A673 (cell line): ENCODE data around the gene TBL2. TPM values are rescaled to one million over a fixed set of nuclear protein-coding genes. Genes with fewer than 3 reads are reported as not detected.

Experiments
- BruUV-seq: library from RNA; stranded (reverse); fragments of 400-500 nt; replicated peaks from 2 replicates; lab custom pipeline; 2021; lab: Mats Ljungman, UMichigan
- CTCF ChIA-PET: fragments of 300-600 bp; sonication (Branson Sonifier 250); formaldehyde crosslinking; loops from one replicate; lab custom pipeline; 2022; ENCODE audit warnings: antibody characterized with exemption; lab: Charles Lee
- POLR2A ChIA-PET: fragments of 300-600 bp; sonication (Branson Sonifier 250); formaldehyde crosslinking; loops from one replicate; lab custom pipeline; 2022; ENCODE audit warnings: antibody characterized with exemption; ENCODE audit not compliant: low non-redundant PET; lab: Charles Lee
- DNase-seq: peaks from one replicate; pipeline ENCODE4 v3.0.0-alpha.2; 2015; ENCODE audit warnings: low spot score
- H3K27ac ChIP-seq: fragments of 200-600 bp; sonication (generic); 2 replicates; pipeline ENCODE4 v1.5.1; 2016; ENCODE audit warnings: mixed run types, low read depth, mild to moderate bottlenecking, mixed read lengths, antibody characterized with exemption, low read length; ENCODE audit not compliant: poor library complexity, severe bottlenecking
- H3K27me3 ChIP-seq: fragments of 200-600 bp; sonication (generic); replicated peaks from 2 replicates; pipeline ENCODE4 v1.6.1; 2017; ENCODE audit warnings: mixed run types, low read depth, mild to moderate bottlenecking, mixed read lengths, antibody characterized with exemption, low read length; ENCODE audit not compliant: insufficient read depth, poor library complexity
- H3K36me3 ChIP-seq: fragments of 200-600 bp; sonication (generic); 2 replicates; pipeline ENCODE4 v1.6.1; 2016; ENCODE audit warnings: mixed run types, mild to moderate bottlenecking, mixed read lengths, antibody characterized with exemption, low read length; ENCODE audit not compliant: insufficient read depth, poor library complexity, severe bottlenecking
- H3K4me1 ChIP-seq: fragments of 200-600 bp; sonication (generic); 2 replicates; pipeline ENCODE4 v1.6.1; 2017; ENCODE audit warnings: mixed run types, mild to moderate bottlenecking, mixed read lengths, antibody characterized with exemption, low read length; ENCODE audit not compliant: insufficient read depth, poor library complexity, severe bottlenecking
- H3K4me3 ChIP-seq: fragments of 200-600 bp; sonication (generic); 2 replicates; pipeline ENCODE4 v1.5.1; 2016; ENCODE audit warnings: low read depth, mixed run types, mild to moderate bottlenecking, mixed read lengths, low read length; ENCODE audit not compliant: poor library complexity, severe bottlenecking
- H3K9me3 ChIP-seq: fragments of 200-600 bp; sonication (generic); 2 replicates; pipeline ENCODE4 v1.6.1; 2016; ENCODE audit warnings: mixed run types, low read depth, mild to moderate bottlenecking, mixed read lengths, antibody characterized with exemption, low read length; ENCODE audit not compliant: poor library complexity, severe bottlenecking
- EZH2 ChIP-seq: fragments of 200-600 bp; sonication (generic); IDR thresholded peaks from 2 replicates; pipeline ENCODE4 v1.6.1; 2017; ENCODE audit warnings: borderline replicate concordance, low read depth, mild to moderate bottlenecking, mixed read lengths, antibody characterized with exemption, low read length; ENCODE audit not compliant: poor library complexity, severe bottlenecking
- intact Hi-C: fragments of 100-400 bp; cut with micrococcal nuclease; formaldehyde crosslinking; loops from one replicate; pipeline ENCODE4 v1.10.0; 2022; ENCODE audit not compliant: unreplicated experiment
- total RNA-seq: library from RNA; stranded (reverse); gene quantifications from 2 replicates; pipeline ENCODE4 v1.2.3, GENCODE V29; 2021
- TF ChIP-seq, protein P1 (sequence below): fragments of 300-800, 200-600 bp; sonication (generic); conservative IDR thresholded peaks from 2 replicates; pipeline ENCODE4 v1.5.1; 2017; ENCODE audit warnings: low read depth, mild to moderate bottlenecking, antibody characterized with exemption, low read length, moderate library complexity, mixed read lengths

Gene TBL2
- total RNA-seq, 1 experiment from 2014 or later = 51.9 TPM

DNA sequence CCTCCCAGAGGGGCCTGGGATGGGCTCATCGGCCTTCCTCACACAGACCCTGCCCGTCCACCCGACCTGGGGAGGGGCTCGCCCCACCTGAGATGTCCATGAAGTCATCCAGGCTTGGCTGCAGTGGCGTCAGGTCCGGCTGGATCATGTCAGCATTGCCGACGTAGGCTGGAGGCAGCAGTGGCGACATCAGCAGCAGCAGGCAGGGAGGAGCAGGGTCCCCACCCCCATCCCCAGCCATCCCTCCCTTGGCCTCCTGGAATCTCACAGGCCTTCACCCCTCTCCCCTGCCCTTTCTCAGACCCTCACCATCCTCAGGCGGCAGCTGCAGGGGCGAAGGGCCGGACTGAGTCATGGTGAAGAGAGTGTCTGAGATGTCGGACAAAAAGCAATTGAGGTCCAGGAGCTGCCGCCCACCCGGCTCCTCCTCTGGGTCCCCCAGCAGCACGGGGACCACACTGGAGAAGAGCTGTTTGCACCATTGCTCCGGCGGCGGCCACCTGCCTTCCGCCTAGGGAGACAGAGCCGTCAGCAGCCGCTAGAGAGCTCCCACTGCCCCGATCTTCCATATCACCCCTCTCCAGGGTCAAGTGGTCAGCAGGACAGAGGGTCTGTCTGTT lies 27.3 kb upstream of the TBL2 start:
- Histone ChIP-seq H3K36me3 (no peaks in the 10 kb centered on the region), H3K4me1 (peaks cover 11% of the 10 kb centered on the region), H3K9me3 (no peaks in the 10 kb centered on the region), H3K27ac (no peak overlapping the region), H3K27me3 (no peaks in the 10 kb centered on the region), H3K4me3 (no peak overlapping the region)
- no peak for TF ChIP-seq EZH2
- TF ChIP-seq, protein P1, sequence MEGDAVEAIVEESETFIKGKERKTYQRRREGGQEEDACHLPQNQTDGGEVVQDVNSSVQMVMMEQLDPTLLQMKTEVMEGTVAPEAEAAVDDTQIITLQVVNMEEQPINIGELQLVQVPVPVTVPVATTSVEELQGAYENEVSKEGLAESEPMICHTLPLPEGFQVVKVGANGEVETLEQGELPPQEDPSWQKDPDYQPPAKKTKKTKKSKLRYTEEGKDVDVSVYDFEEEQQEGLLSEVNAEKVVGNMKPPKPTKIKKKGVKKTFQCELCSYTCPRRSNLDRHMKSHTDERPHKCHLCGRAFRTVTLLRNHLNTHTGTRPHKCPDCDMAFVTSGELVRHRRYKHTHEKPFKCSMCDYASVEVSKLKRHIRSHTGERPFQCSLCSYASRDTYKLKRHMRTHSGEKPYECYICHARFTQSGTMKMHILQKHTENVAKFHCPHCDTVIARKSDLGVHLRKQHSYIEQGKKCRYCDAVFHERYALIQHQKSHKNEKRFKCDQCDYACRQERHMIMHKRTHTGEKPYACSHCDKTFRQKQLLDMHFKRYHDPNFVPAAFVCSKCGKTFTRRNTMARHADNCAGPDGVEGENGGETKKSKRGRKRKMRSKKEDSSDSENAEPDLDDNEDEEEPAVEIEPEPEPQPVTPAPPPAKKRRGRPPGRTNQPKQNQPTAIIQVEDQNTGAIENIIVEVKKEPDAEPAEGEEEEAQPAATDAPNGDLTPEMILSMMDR = no peak
- DNase-seq = no peak
- intact Hi-C loops = loop anchor here (5.0 to 10.0 kb wide), 2 partner anchors 62 to 249 kb away; partner anchors contain the start of gene VPS37D
- BruUV-seq = no TSS peak
- ChIA-PET POLR2A (no interaction called here), CTCF (interaction anchor here (0.6 to 3.0 kb wide), 6 partner anchors 28 to 129 kb away, joined by 3 to 45 read pairs (median 10); partner anchors contain the start of gene TBL2)

DNA sequence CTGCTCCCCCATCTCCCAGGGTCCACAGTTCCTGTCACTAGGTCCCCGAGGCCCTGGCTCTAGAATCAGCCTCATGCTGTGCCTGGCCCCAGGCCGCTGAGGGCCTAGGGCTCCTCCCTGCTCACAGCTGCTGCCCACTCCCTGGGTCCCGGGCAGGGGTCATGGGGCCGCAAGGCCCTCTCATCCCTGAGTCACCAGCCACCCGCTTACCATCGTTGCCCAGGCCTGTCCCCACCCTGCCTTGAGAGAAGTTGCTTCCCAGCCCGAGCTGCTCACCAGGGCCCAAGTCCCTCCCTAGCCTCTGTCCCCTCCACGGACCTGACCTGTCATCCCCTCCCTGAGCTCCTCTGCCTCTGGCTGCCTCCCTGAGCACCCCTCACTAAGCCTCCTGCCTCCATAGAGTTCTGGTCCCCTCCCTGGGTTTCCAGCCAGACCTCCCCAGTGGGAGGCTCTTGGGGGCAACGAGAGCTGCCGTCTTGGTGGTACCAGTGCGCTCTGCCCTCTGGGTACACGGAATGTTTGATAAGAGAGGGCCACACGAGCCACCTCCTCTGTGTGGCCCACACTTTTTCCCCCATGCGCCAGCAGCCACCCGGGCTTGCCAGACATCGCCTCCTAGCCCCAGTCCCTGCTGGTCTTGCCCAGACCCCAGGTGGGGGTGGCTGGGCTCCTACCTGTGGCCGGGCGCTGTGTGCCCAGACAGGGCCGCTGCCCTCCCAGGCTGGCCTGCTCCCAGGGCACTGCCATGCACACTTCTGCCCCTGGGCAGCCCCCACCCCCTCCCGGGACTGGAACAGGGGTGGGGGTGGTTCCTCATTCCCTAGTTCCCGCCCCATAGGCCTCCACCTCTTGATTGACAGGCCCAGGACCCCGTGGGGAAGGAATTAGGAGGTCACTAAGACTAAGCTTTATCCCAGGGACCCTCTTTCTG lies 24.6 kb upstream of the TBL2 start:
- no peak overlapping the region for H3K4me3 ChIP-seq
- no peaks in the 10 kb centered on the region for H3K27me3 ChIP-seq
- ChIA-PET POLR2A (no interaction called here), CTCF (interaction anchor here (2.0 kb wide), 1 partner anchor 131 kb away, joined by 9 read pairs; no protein-coding TSS in a partner anchor)
- intact Hi-C loops = loop anchor here (10.0 kb wide), 1 partner anchor 252 kb away; no protein-coding TSS in a partner anchor
- TF ChIP-seq EZH2 = no peak
- TF ChIP-seq, protein P1 = no peak
- no peak overlapping the region for H3K27ac ChIP-seq
- BruUV-seq = no TSS peak
- peaks cover 11% of the 10 kb centered on the region for H3K4me1 ChIP-seq
- H3K9me3 ChIP-seq = no peaks in the 10 kb centered on the region
- no peaks in the 10 kb centered on the region for H3K36me3 ChIP-seq
- no peak for DNase-seq

GRCh38 chr7:73599916-73600315 lies 21.5 kb upstream of the TBL2 start:
- POLR2A ChIA-PET = no interaction called here
- Histone ChIP-seq H3K4me1 (peaks cover 11% of the 10 kb centered on the region), H3K9me3 (no peaks in the 10 kb centered on the region), H3K4me3 (no peak overlapping the region), H3K36me3 (no peaks in the 10 kb centered on the region), H3K27ac (no peak overlapping the region), H3K27me3 (no peaks in the 10 kb centered on the region)
- TF ChIP-seq, protein P1 = no peak
- no peak for TF ChIP-seq EZH2
- no TSS peak for BruUV-seq
- CTCF ChIA-PET = no interaction called here
- intact Hi-C loops = loop anchor here (10.0 kb wide), 1 partner anchor 255 kb away; no protein-coding TSS in a partner anchor
- DNase-seq = no peak
